Measurements from ENCODE around the gene SYPL1. TPM values are rescaled to one million over a fixed set of nuclear protein-coding genes. Genes with fewer than 3 reads are reported as not detected.

Gene SYPL1
- total and polyA plus RNA-seq, 9 of the 15 experiments (the other 6 are each of a cell fraction or from before 2014, with no cell fraction given), result 23.8 to 214 (median 70.2) TPM

- ATAC-seq, result no peak
- H3K9ac ChIP-seq (ENCODE audit: insufficient read depth in 1 of 2, low read depth in 2 of 2, low read length in 2 of 2), result no peak overlapping the region
- no peak overlapping the region for H2AFZ ChIP-seq (ENCODE audit: low read depth, low read length)
- WGBS (ENCODE audit: insufficient coverage, low coverage, missing lambda C conversion rate), result 0% methylated on average over 3 of the region's 3 CpGs
- FAIRE-seq, result no peak
- H3K4me2 ChIP-seq (ENCODE audit: insufficient read depth, low read length), result no peak overlapping the region
- ChIA-PET CTCF (ENCODE audit: low intra/inter-chr PET ratio) (no interaction called here), POLR2A (interaction anchor here (0.6 to 1.4 kb wide), 3 partner anchors 10 to 62 kb away, joined by 3 to 4 read pairs (median 4); partner anchors contain the start of gene SYPL1)
- in situ Hi-C loops (cut with MboI) (no loop called here), intact Hi-C loops (cut with micrococcal nuclease) (no loop called here)
- no peaks in the 10 kb centered on the region for H3K9me1 ChIP-seq (ENCODE audit: control insufficient read depth, insufficient read depth, low read length)
- no peaks in the 10 kb centered on the region for H3K36me3 ChIP-seq (ENCODE audit: control insufficient read depth, insufficient read depth, low read length)
- H3K4me3 ChIP-seq, result no peak overlapping the region
- H4K20me1 ChIP-seq (replicated peaks; ENCODE audit: control insufficient read depth, insufficient read depth, low read length), result no peaks in the 10 kb centered on the region
- no peaks in the 10 kb centered on the region for H3K79me2 ChIP-seq (ENCODE audit: control insufficient read depth, insufficient read depth, low read length)
- peaks cover 51 to 53% of the 10 kb centered on the region in 2 experiments for H3K27me3 ChIP-seq (ENCODE audit: control insufficient read depth in 2 of 2, insufficient read depth in 2 of 2, low read length in 2 of 2)
- DNase-seq (ENCODE audit: extremely low read depth in 1 of 4, low spot score in 3 of 4), result no peak
- BruUV-seq (replicated peaks), result no TSS peak
- no peak overlapping the region for H3K27ac ChIP-seq (ENCODE audit: extremely low read depth, low read depth, low read length)
- H3K4me1 ChIP-seq (replicated peaks in 1 of 2; ENCODE audit: control insufficient read depth in 2 of 2, insufficient read depth in 2 of 2, low read length in 2 of 2), result no peaks in the 10 kb centered on the region
- no peaks in the 10 kb centered on the region for H3K9me3 ChIP-seq (replicated peaks; ENCODE audit: control insufficient read depth, insufficient read depth, low read depth, low read length)
- no peak for TF ChIP-seq ZNF445 (CRISPR knock-in tag; IDR thresholded peaks at IDR 0.05; ENCODE audit: low read depth)
- TF ChIP-seq TBL1XR1 (IDR thresholded peaks at IDR 0.05; ENCODE audit: low read length in 2 of 2), result no peak
- no peak for TF ChIP-seq JUND (IDR thresholded peaks at IDR 0.05; ENCODE audit: borderline replicate concordance, low read depth, low read length)
- no peak for TF ChIP-seq JUND (tag; IDR thresholded peaks at IDR 0.05; ENCODE audit: borderline replicate concordance, low read depth, low read length)
- TF ChIP-seq CTCF (IDR thresholded peaks at IDR 0.05 in 2 of 3, conservative IDR thresholded peaks at IDR 0.05 in 1 of 3; ENCODE audit: insufficient read depth in 2 of 3, low read depth in 1 of 3, low read length in 3 of 3), result no peak
- no peak for TF ChIP-seq LEF1 (IDR thresholded peaks at IDR 0.05)
- TF ChIP-seq HNRNPL (IDR thresholded peaks at IDR 0.05; ENCODE audit: low read depth, low read length), result no peak
- TF ChIP-seq MAZ (CRISPR knock-in tag; conservative IDR thresholded peaks at IDR 0.05 in 1 of 2, IDR thresholded peaks at IDR 0.05 in 1 of 2), result no peak
- TF ChIP-seq FOXP1 (CRISPR knock-in tag; IDR thresholded peaks at IDR 0.05), result no peak
- TF ChIP-seq NELFE (IDR thresholded peaks at IDR 0.05; ENCODE audit: insufficient read depth, insufficient read length), result no peak
- TF ChIP-seq SAFB (IDR thresholded peaks at IDR 0.05; ENCODE audit: borderline replicate concordance, low read depth, low read length), result no peak
- no peak for TF ChIP-seq CUX1 (CRISPR knock-in tag; IDR thresholded peaks at IDR 0.05)
- TF ChIP-seq MCM3 (IDR thresholded peaks at IDR 0.05), result no peak
- no peak for TF ChIP-seq CHD4 (IDR thresholded peaks at IDR 0.05; ENCODE audit: insufficient read depth, insufficient replicate concordance, low read depth, low read length, poor library complexity, severe bottlenecking)
- TF ChIP-seq MEF2A (IDR thresholded peaks at IDR 0.05; ENCODE audit: control insufficient read depth, low read depth, low read length), result no peak
- no peak for TF ChIP-seq KLF16 (IDR thresholded peaks at IDR 0.05)
- TF ChIP-seq U2AF2 (optimal IDR thresholded peaks at IDR 0.05; ENCODE audit: low read depth, low read length), result no peak
- no peak for TF ChIP-seq NCOR1 (IDR thresholded peaks at IDR 0.05)
These were observed 22.1 kb upstream of the SYPL1 start for GRCh38 chr7:106134241-106134640.

Data from K562 (cell line).